Pancreas (tissue), 10 donors: ENCODE data around the gene PROSER2. TPM values are rescaled to one million over a fixed set of nuclear protein-coding genes. Genes with fewer than 3 reads are reported as not detected.

Experiments used
- ATAC-seq, 4 donors: fragments of 200-7000 bp; cut with Tn5 transposase; one replicate each; pipeline versions ENCODE4 v1.8.0 to v1.9.1; 2020; ENCODE audit warnings: mild to moderate bottlenecking in 4 of 4, moderate library complexity in 4 of 4
- DNase-seq, 6 donors: peaks; one replicate each; pipeline ENCODE4 v3.0.0-alpha.2; 2020
- FAIRE-seq: peaks from 2 replicates; lab custom pipeline; 2012; peaks lifted over from hg19 to GRCh38; lab: Jason Lieb, UNC
- H3K27ac ChIP-seq, 4 donors: fragments of 200-600 bp; sonication (generic); 1 replicate in 3 of 4; 2 replicates in 1 of 4; pipeline versions ENCODE4 v1.5.0 to v1.8.0; 2020
- H3K27me3 ChIP-seq, 4 donors: fragments of 200-600 bp; one replicate each; pipeline ENCODE4 v1.8.0; 2021
- H3K36me3 ChIP-seq, 3 donors: fragments of 200-600 bp; sonication (generic) in 1 of 3; one replicate each; pipeline versions ENCODE4 v1.5.0 to v1.8.0; 2020 to 2021
- H3K4me1 ChIP-seq, 3 donors: fragments of 200-600 bp; one replicate each; pipeline ENCODE4 v1.8.0; 2021
- H3K4me3 ChIP-seq, 4 donors: fragments of 200-600 bp; sonication (generic) in 2 of 4; one replicate each; pipeline versions ENCODE4 v1.5.0 to v1.8.0; 2020 to 2021
- H3K9me3 ChIP-seq, 4 donors: fragments of 200-600 bp; one replicate each; pipeline ENCODE4 v1.8.0; 2021
- WGBS, 2 donors: extraction: QIAGEN DNeasy Blood & Tissue Kit; methylation state at CpG; one replicate each; pipeline ENCODE4 v1.1.7; 2013; 5-methylcytosine and 5-hydroxymethylcytosine counted together
- intact Hi-C, 3 donors: fragments of 100-400 bp; cut with DNase I; formaldehyde crosslinking; loops; one replicate each; pipeline versions ENCODE4 v1.11.1 to v1.14.2; 2022
- polyA plus RNA-seq, 2 donors: library from polyadenylated mRNA; stranded (reverse); fragments of 200-250 nt; gene quantifications; one replicate each; pipeline ENCODE4 v1.2.3, GENCODE V29; 2013
- total RNA-seq, 6 donors: library from RNA; stranded (reverse); fragmentation: NEBNext Ultra II Directional in 4 of 6; extraction: Animal tissue kit (Norgen Biotek cat#: 25700) in 4 of 6; gene quantifications; one replicate each; pipeline versions ENCODE4 v1.2.1 to v1.2.4, GENCODE V29; 2021 to 2023
- TF ChIP-seq, protein P1 (sequence below), 4 donors: fragments of 200-600 bp; sonication (generic) in 3 of 4; IDR thresholded peaks; one replicate each; pipeline versions ENCODE4 v1.5.0 to v1.8.0; 2021; ENCODE audit warnings: antibody characterized with exemption in 4 of 4
- donor health status: healthy with polysubstance abuse.
- donor health status: DM: no; HTN: no; CAD: no; lungs with moderate emphysema.
- donor health status: DM: no; HTN: no; CAD: no.
- donor health status: control.
- donor health status: control.
- donor health status: Bipolar disorder and iron deficiency.
- donor health status: DM: yes; HTN: yes; CAD: no.
- donor health status: DM: no; HTN: no; CAD: no.
- donor health status: DM: no; HTN: no; CAD: no.
- donor health status: DM: yes; HTN: yes; CAD: no.

The PROSER2 gene
- total and polyA plus RNA-seq, 8 donors, result 5.7 to 21.2 (median 11.0) TPM

DNA sequence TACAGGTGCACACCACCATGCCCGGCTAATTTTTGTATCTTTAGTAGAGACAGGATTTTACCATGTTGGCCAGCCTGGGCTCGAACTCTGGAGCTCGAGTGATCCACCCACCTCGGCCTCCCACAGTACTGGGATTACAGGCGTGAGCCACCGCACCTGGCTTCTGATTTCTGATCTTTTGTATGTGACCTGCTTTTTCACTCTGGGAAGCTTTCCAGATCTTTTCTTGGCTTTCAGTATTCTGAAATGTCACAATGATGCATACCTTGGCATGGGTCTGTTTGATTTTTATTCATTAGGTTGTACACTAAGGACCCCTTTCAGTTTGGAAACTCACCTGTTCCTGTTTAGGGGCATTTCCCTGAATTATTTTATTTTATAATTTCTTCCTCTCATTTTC lies 41.6 kb downstream of the PROSER2 start:
- Histone ChIP-seq H3K9me3 (no peaks in the 10 kb centered on the region), H3K4me1 (no peaks in the 10 kb centered on the region), H3K4me3 (no peak overlapping the region), H3K36me3 (peaks cover 0 to 28% (median 5%) of the 10 kb centered on the region in 3 donors), H3K27ac (no peak overlapping the region), H3K27me3 (no peaks in the 10 kb centered on the region)
- intact Hi-C loops, result no loop called here
- TF ChIP-seq, protein P1, sequence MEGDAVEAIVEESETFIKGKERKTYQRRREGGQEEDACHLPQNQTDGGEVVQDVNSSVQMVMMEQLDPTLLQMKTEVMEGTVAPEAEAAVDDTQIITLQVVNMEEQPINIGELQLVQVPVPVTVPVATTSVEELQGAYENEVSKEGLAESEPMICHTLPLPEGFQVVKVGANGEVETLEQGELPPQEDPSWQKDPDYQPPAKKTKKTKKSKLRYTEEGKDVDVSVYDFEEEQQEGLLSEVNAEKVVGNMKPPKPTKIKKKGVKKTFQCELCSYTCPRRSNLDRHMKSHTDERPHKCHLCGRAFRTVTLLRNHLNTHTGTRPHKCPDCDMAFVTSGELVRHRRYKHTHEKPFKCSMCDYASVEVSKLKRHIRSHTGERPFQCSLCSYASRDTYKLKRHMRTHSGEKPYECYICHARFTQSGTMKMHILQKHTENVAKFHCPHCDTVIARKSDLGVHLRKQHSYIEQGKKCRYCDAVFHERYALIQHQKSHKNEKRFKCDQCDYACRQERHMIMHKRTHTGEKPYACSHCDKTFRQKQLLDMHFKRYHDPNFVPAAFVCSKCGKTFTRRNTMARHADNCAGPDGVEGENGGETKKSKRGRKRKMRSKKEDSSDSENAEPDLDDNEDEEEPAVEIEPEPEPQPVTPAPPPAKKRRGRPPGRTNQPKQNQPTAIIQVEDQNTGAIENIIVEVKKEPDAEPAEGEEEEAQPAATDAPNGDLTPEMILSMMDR (IDR thresholded peaks at IDR 0.05), result no peak
- ATAC-seq (peak; percentile 27 to 61 (median 44)), FAIRE-seq (no peak), DNase-seq (peak in 1 of 6 donors; percentile 17)
- 38 to 47% methylated on average over 6 of the region's 6 CpGs for WGBS, 2 donors

DNA sequence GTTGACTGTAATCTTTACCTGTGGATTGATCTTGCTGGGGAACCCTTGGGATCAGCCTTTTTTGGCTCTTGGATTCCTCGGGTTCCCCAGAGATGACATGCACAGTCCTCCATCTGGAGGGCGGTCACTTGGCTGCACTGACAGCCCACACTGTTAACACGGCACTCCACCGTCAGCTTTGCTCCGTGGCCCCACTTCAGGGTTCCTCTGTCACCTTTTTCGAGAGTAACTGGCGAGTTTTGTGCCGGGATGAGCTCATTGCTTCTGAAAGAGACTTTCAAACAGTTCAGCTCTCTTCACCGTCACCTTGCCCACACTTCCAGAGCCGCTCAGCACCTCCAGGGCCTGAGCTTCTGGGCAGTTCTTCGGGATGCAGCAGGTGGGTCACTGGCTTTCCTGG lies 42.4 kb downstream of the PROSER2 start:
- H3K27ac ChIP-seq, result no peak overlapping the region
- intact Hi-C loops, result no loop called here
- no peaks in the 10 kb centered on the region for H3K9me3 ChIP-seq
- TF ChIP-seq, protein P1 (IDR thresholded peaks at IDR 0.05), result no peak
- H3K36me3 ChIP-seq, result peaks cover 0 to 35% (median 5%) of the 10 kb centered on the region in 3 donors
- H3K4me1 ChIP-seq, result no peaks in the 10 kb centered on the region
- H3K4me3 ChIP-seq, result no peak overlapping the region
- FAIRE-seq (no peak), DNase-seq (peak in 1 of 6 donors; percentile 35), ATAC-seq (no peak)
- no peaks in the 10 kb centered on the region for H3K27me3 ChIP-seq
- 81 to 88% methylated on average over 11 of the region's 11 CpGs for WGBS, 2 donors

DNA sequence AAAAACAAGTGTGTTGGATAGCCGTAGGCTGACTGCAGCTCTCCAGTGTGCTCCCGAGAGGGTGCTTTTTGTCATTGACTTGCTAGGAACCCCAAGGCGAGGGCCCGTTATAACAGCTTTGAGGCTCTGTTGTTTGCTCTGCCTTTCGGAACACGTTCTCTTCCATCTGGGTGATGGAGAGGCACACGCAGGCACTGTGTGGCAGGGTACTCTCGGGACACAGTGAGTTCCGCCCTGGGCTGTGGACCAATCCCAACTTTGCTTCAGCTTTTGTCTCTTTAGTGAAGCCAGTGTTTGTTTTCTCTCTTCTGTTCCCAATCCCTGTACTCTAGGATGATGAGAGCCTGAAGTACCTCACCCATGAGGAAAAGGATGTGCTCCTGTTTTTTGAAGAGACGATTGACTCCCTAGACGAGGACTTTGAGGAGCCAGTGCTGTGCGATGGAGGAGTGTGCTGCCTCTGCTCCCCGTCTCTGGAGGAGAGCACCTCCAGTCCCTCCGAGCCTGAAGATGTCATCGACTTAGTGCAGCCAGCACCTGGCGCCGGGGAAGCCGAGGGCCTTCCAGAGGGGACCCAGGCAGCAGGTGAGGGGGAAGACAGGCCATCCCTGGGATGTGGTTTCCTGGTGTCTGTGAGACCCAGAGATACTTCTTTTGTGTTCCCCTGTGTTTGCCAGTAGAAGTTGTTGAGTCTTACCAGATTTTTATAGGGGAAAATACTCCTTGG lies 43.2 kb downstream of the PROSER2 start:
- peak in 1 of 6 donors; percentile 35 for DNase-seq
- H3K36me3 ChIP-seq, result peaks cover 0 to 35% (median 5%) of the 10 kb centered on the region in 3 donors
- H3K9me3 ChIP-seq, result no peaks in the 10 kb centered on the region
- FAIRE-seq, result no peak
- ATAC-seq, result no peak
- TF ChIP-seq, protein P1 (IDR thresholded peaks at IDR 0.05), result no peak
- H3K27me3 ChIP-seq, result no peaks in the 10 kb centered on the region
- intact Hi-C loops, result no loop called here
- 94 to 97% methylated on average over 18 of the region's 18 CpGs for WGBS, 2 donors
- no peak overlapping the region for H3K27ac ChIP-seq
- H3K4me1 ChIP-seq, result no peaks in the 10 kb centered on the region
- no peak overlapping the region for H3K4me3 ChIP-seq

DNA sequence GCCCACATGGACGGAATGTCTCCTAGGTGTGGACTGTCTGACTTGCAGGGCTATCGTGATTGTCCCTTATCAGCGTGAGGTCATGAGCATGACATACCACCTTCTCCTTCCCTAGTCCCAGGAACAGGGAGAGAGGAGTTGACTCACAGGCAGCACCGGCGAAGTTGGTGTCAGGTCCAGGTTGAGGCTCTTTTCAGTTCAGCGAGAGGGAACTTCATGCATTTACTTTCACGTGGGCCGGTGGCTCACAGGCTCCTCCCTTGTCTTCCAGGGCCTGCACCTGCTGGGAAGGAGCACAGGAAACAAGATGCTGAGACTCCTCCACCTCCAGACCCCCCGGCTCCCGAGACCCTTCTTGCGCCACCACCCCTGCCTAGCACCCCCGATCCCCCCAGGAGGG lies 46.1 kb downstream of the PROSER2 start:
- no peaks in the 10 kb centered on the region for H3K9me3 ChIP-seq

More for the DNA sequence above, 46.1 kb downstream of the PROSER2 start:
- no peaks in the 10 kb centered on the region for H3K4me1 ChIP-seq
- H3K4me3 ChIP-seq, result no peak overlapping the region
- no peak for DNase-seq
- no peaks in the 10 kb centered on the region for H3K27me3 ChIP-seq
- FAIRE-seq, result no peak
- ATAC-seq, result no peak
- TF ChIP-seq, protein P1 (IDR thresholded peaks at IDR 0.05), result no peak
- H3K27ac ChIP-seq, result no peak overlapping the region
- H3K36me3 ChIP-seq, result peaks cover 0 to 26% (median 0%) of the 10 kb centered on the region in 3 donors
- whole genome bisulfite sequencing, 2 donors, result 89 to 91% methylated on average over 12 of the region's 12 CpGs
- intact Hi-C loops, result no loop called here
